WI38 (cell line): ENCODE measurements around the gene TBCCD1.

Experiments
- H3K4me3 ChIP-seq: 2 replicates; pipeline ENCODE4 v1.5.1; 2011; ENCODE audit warnings: low read depth, mild to moderate bottlenecking, control low read depth, low read length
- CTCF ChIP-seq: IDR thresholded peaks from 2 replicates; pipeline ENCODE4 v1.5.1; 2012; ENCODE audit warnings: low read depth, mild to moderate bottlenecking, control low read depth, low read length

The TBCCD1 gene

GRCh38 chr3:186583831-186584230 is 16.7 kb upstream of the TBCCD1 start:
- TF ChIP-seq CTCF, result no peak
- H3K4me3 ChIP-seq, result no peak overlapping the region

- TF ChIP-seq CTCF, result no peak
- H3K4me3 ChIP-seq, result no peak overlapping the region
Observed at GRCh38 chr3:186582541-186582940, 15.4 kb upstream of the TBCCD1 start.

GRCh38 chr3:186580785-186581184 is 13.6 kb upstream of the TBCCD1 start:
- no peak for TF ChIP-seq CTCF
- H3K4me3 ChIP-seq, result no peak overlapping the region

- no peak for TF ChIP-seq CTCF
- no peak overlapping the region for H3K4me3 ChIP-seq
Observed at GRCh38 chr3:186577521-186577920, 10.4 kb upstream of the TBCCD1 start.

GRCh38 chr3:186571644-186572013 is 4.5 kb upstream of the TBCCD1 start:
- TF ChIP-seq CTCF, result no peak
- peak overlapping the region; percentile 79 for H3K4me3 ChIP-seq

- H3K4me3 ChIP-seq, result peak overlapping the region; percentile 79
- TF ChIP-seq CTCF, result no peak
Observed at GRCh38 chr3:186570941-186571643, 4.0 kb upstream of the TBCCD1 start.

- peak within 1 kb of the TSS; percentile 79 for H3K4me3 ChIP-seq
- no peak for TF ChIP-seq CTCF
Observed at GRCh38 chr3:186570096-186570940, 3.2 kb upstream of the TBCCD1 start, which contains the start of gene DNAJB11. Gene DNAJB11 (plus strand): TSS chr3:186570720. CDS start chr3:186570898, 178 bp downstream.
